Ammon's horn (tissue), 1 donor: ENCODE data around the gene ITIH2.
"Not testable (repeated sequence)": the region's sequence is repeated elsewhere in the genome, so short reads cannot be mapped to it uniquely, and the experiment has no call there.

Source experiments
- DNase-seq: peaks from one replicate; pipeline ENCODE4 v3.0.0-alpha.2; 2016; ENCODE audit warnings: low spot score

ITIH2 gene

DNA sequence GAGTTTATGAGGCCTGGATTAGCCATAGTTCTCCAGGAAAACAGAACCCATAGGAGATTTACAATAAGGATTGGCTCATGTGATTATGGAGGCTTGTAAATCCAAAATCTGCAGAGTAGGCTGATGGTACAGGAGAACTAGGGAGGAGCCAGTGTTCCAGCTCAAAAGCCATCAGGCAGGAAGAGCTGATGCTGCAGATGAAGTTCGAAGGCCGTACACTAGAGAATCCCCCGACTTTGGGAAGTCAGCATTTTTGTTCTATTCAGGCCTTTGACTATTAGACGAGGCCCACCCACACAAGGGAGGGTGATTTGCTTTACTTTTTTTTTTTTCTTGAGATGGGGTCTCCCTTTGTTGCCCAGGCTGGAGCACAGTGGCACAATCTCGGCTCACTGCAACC, 47.1 kb downstream of the ITIH2 start:
- DNase-seq: no peak

DNA sequence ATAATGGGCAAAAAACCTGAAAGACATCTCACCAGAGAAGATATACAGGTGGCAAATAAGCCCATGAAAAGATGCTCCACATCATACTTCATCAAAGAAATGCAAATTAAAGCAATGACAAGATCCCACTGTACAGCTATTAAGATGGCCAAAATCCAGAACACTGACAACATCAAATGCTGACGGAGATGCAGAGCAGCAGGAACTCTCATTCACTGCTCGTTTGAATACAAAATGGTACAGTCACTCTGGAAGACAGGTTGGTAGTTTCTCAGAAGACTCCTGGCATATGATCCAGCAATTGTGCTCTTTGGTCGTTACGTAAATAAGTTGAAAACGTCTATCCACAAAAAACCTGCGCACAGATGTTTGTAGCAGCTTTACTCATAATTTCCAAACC, 49.1 kb downstream of the ITIH2 start:
- no peak for DNase-seq

DNA sequence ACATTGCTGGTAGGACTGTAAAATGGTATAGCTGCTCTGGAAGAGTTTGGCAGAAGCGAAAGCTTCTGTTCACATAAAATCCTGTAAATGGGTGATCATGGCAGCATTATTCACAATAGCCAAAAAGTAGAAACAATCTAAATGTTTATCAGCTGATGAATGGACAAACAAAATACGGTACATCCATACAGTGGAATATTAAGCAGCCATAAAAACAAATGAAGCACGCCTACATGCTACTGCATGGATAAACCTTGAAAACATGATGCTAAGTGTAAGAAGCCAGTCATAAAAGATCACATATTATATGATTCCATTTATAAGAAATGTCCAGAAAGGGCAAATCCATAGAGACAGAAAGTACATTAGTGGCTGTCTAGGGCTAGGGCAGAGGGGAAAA, 52.0 kb downstream of the ITIH2 start:
- DNase-seq: no peak

DNA sequence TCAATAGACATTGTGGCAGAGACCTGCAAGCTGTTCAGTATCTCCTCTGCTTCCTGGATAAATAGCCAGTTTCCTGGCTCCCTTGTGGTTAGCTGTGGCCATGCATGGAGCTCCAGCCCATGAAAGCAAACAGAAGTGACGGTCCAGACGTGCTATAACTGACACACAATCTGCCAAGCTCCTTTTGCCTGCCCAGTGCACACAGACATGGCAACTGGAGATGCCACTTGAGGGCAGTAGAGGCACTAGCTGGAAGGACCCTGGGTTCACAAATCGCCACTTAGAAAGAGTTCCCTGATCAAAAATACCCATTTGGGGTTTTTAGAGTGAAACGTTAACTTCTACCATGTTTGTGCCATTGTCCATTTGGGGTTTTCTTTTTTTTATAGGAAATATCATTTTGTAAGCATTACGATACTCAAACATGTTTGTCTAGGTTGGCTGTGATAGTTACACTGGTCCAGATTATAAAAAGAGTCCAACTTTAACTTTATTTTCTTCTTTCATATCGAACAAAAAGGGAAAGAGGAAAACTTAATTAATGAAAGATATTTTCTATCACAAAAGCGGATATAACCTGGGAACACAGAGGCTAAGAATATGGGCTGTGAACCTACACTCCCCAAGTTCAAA, 53.4 kb downstream of the ITIH2 start:
- DNase-seq: peak; percentile 12

GRCh38 chr10:7763929-7764328, 60.8 kb downstream of the ITIH2 start:
- DNase-seq: no peak

- DNase-seq: no peak
Observed at GRCh38 chr10:7766241-7766640, 63.1 kb downstream of the ITIH2 start.

- DNase-seq: no peak
Observed at GRCh38 chr10:7767209-7767608, 64.1 kb downstream of the ITIH2 start.

- no peak for DNase-seq
Observed at GRCh38 chr10:7768417-7768816, 65.3 kb downstream of the ITIH2 start.

DNA sequence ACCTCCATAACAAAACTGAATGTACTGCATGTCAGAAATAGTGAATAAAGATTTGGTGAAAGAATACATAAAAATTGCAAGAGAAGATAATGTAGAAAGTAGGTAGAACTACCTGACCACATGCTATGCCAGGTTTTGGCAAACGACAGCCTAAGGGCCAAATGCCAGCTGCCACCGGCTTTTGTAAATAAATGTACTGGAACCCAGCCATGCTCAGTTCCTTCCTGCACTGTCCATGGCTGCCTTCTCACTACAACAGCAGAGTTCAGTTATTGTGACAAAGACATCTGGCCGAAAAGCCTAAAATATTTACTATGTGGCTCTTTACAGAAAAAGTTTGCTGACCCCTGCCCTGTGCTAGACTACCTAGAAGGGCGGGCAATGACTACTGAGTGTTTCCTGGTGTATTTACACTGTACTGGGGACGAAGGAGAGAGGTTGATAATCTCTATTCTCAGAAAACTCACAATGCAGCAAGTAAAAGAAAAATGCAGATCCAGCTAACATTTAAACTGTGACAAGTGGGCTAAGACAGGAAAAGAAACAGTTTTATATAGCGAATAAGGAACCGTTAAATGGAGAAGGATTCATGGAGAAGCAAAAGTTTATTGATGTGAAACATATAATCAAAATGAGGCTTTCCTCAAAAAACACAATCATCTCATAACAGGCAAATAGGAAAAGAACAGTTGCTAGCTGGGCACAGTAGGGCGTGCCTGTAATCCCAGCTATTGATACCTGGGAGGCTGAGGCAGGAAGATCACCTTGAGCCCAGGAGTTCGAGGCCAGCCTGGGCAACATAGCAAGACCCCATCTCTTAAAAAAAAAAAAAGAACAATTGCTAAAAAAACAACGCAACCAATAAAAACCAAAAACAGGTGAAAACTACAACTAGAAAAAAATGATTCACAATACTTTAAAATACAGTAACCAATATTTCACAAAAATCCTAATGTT, 71.0 kb downstream of the ITIH2 start:
- DNase-seq: no peak

- DNase-seq: no peak
Observed at GRCh38 chr10:7776777-7777176, 73.7 kb downstream of the ITIH2 start.

- DNase-seq: not testable (repeated sequence)
Observed at GRCh38 chr10:7782194-7782593, 79.1 kb downstream of the ITIH2 start.

- no peak for DNase-seq
Observed at GRCh38 chr10:7786430-7786829, 83.3 kb downstream of the ITIH2 start.

- DNase-seq: no peak
Observed at GRCh38 chr10:7787150-7787856, 84.2 kb downstream of the ITIH2 start.

DNA sequence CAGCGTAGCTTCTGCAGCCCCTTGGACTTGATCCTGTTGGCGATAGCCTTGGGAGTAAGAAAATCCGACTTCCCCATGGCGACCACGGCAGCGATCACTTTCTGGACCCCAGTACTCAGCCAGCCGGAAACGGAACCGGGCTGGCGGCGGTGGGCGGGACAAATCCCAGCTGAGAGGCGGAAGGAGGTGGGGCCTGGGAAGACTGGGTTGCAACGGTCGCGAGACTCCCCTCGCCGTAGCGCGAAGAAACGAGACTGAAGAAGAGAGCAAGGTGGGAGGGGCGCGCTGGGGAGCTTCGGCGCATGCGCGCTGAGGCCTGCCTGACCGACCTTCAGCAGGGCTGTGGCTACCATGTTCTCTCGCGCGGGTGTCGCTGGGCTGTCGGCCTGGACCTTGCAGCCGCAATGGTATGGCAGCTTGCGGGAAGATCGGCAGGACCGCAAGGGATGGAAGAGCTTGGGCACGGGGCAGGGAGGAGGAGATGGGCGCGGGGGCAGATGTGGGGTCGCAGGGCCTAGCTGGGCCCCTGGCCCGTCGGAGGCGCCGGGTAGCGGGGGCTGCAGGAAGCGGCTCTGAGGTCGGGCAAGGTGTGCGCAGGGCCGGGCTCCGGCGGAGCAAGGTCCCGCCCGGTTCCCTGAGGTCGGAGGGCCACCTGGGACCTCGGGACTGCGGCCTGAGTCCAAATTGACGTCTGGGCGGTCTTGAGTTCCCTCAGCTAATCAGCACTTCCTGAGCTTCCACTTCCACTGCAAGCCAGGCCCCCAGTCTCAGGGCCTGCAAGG, 84.9 kb downstream of the ITIH2 start, which contains the start of the genes ATP5F1C and KIN:
ATP5F1C (plus strand) TSS at position 321 of the 782 bp plus-strand sequence; CDS start at position 352, 31 bp downstream.
KIN (minus strand) TSS at position 137 of the 782 bp plus-strand sequence; CDS start at position 77, 60 bp downstream.
- DNase-seq: peak; percentile 99

GRCh38 chr10:7788639-7789286, 85.6 kb downstream of the ITIH2 start:
- no peak for DNase-seq

DNA sequence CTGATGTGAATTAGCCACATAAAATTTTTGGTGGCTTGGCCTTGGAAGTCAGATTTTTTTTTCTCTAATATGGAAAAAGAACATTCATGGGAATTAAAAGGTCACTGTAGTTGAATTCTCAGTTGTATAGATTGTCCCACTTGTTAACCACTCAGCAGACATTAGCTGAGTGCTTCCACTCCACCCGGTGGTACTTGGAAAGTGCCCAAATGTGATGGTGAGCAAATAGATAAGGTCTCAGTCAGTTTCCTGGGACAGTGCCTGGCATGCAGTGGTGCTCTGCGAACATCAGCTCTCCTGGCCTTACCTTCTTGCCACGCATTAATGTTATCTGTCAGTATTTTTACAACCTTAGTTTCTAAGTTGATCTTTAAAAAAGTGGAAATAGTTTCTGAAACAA, 86.3 kb downstream of the ITIH2 start:
- no peak for DNase-seq

DNA sequence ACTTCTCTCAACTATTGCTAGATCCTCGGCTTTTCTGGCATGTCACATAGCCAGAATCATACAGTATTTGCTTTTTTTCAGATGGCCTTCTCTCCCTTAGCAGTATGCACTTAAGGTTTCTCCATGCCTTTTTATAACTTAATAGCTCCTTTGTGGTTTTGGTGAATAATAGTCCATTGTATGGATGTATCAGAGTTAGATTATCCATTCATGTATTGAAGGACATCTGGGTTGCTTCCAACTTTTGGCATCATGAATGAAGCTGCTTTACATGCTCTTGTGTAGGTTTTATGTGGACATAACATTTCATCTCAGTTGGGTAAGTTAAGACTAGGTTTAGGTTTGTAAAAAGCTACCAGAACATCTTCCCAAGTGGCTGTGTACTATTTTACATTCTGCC, 89.4 kb downstream of the ITIH2 start:
- DNase-seq: peak; percentile 58

GRCh38 chr10:7794251-7795026, 91.3 kb downstream of the ITIH2 start:
- DNase-seq: no peak

DNA sequence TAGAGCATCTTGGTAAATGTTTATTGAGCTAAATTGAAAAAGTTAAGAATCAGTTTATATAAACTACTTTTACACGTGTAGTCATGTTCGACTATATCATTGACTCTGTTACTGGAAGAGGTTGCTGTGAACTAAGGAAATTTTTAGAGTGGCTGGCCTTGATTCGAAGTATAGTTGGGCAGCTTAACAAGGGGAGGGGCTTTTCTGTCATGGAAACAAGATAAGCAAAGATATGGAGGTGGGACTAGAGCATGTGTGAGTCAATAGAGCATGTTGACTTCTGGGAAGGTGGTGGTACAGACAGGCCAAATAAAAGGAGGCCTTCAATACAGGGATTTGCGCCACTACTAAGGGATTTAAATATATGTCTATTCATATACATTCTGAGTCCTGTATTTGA, 92.5 kb downstream of the ITIH2 start:
- DNase-seq: no peak

GRCh38 chr10:7797582-7797981, 94.5 kb downstream of the ITIH2 start:
- no peak for DNase-seq
